Measurements from ENCODE around the gene MPP3. TPM values are rescaled to one million over a fixed set of nuclear protein-coding genes. Genes with fewer than 3 reads are reported as not detected.
A peak's percentile ranks its signal among the peaks of the same experiment; 100 is the strongest.

Gene MPP3
- total and polyA plus RNA-seq, 9 of the 15 experiments (the other 6 are each of a cell fraction or from before 2014, with no cell fraction given) = 0.41 to 10.4 (median 4.5) TPM

DNA sequence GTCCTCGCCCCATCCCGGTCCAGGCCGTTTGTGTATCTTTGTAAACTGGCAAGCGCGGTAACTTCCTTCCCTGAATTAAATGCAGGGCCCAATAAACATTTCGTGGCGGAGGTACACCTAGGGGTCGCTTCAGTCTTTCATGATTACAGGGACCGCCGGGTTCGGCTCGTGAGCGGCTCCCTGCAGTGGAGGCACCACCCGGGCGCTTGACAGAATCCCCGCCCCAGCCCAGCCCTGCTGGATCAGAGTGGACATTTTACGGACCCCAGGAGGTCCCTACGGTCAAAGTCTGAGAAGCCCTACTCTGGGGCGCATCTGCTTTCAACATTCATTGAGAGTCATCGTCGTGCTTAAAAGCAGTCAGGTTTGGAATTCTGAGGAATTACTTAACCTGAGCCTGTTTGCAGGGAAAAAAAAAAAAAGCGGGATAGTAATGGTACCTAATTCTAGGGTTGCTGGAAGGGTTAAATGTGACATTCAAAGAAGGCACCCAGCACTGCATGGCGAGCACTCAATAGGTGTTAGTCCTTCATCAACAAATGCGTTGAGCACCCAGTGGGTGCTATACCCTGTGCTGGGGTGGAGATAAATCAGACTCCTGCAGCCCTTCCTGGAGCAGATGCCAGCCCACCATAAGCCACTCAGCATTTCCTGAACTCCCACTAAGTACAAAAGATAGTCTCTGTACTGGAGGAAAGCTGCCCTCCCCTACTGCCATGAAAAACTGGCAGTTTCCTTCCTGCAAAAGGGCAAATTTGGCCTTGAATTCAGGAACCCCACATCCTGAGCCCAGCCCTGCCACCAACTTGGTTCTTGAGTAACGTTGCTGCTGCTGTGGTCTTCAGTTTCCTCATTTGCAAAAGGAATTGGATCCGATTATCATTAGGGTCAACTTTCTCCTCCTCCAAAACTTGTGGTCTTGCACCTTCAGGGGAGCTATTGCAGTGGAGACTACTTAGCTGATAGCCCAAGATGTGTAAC, 53.5 kb downstream of the MPP3 start (continued):
- TF ChIP-seq ZFX (CRISPR knock-in tag; IDR thresholded peaks at IDR 0.05) (no peak), POLR2H (tag; IDR thresholded peaks at IDR 0.05; ENCODE audit: low read depth) (no peak), CCAR2 (IDR thresholded peaks at IDR 0.05; ENCODE audit: low read depth, low read length) (no peak), FOS (IDR thresholded peaks at IDR 0.05; ENCODE audit: extremely low read depth, insufficient read length) (no peak), HMG20A (CRISPR knock-in tag; conservative IDR thresholded peaks at IDR 0.05) (no peak), RAD21 (CRISPR knock-in tag; conservative IDR thresholded peaks at IDR 0.05 in 1 of 2, IDR thresholded peaks at IDR 0.05 in 1 of 2) (0 out of 4 replicates have a peak, but pooled peaks of 1 of the 2 experiments have one; percentile 8), GTF2E2 (tag; IDR thresholded peaks at IDR 0.05) (no peak), NRF1 (conservative IDR thresholded peaks at IDR 0.05 in 1 of 2, IDR thresholded peaks at IDR 0.05 in 1 of 2) (0 out of 4 replicates have a peak, but pooled peaks of 1 of the 2 experiments have one; percentile 3), TBL1XR1 (IDR thresholded peaks at IDR 0.05; ENCODE audit: low read length in 2 of 2) (no peak), MTF1 (CRISPR knock-in tag; IDR thresholded peaks at IDR 0.05; ENCODE audit: borderline replicate concordance) (no peak), KLF10 (CRISPR knock-in tag; IDR thresholded peaks at IDR 0.05) (no peak), SMARCA5 (IDR thresholded peaks at IDR 0.05) (no peak), HLTF (IDR thresholded peaks at IDR 0.05) (no peak), TEAD4 (IDR thresholded peaks at IDR 0.05; ENCODE audit: low read length) (no peak), TEAD4 (CRISPR knock-in tag; IDR thresholded peaks at IDR 0.05; ENCODE audit: borderline replicate concordance) (no peak)
- TF ChIP-seq, protein P1, sequence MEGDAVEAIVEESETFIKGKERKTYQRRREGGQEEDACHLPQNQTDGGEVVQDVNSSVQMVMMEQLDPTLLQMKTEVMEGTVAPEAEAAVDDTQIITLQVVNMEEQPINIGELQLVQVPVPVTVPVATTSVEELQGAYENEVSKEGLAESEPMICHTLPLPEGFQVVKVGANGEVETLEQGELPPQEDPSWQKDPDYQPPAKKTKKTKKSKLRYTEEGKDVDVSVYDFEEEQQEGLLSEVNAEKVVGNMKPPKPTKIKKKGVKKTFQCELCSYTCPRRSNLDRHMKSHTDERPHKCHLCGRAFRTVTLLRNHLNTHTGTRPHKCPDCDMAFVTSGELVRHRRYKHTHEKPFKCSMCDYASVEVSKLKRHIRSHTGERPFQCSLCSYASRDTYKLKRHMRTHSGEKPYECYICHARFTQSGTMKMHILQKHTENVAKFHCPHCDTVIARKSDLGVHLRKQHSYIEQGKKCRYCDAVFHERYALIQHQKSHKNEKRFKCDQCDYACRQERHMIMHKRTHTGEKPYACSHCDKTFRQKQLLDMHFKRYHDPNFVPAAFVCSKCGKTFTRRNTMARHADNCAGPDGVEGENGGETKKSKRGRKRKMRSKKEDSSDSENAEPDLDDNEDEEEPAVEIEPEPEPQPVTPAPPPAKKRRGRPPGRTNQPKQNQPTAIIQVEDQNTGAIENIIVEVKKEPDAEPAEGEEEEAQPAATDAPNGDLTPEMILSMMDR (IDR thresholded peaks at IDR 0.05 in 2 of 3, conservative IDR thresholded peaks at IDR 0.05 in 1 of 3; ENCODE audit: insufficient read depth in 2 of 3, low read depth in 1 of 3, low read length in 3 of 3) = peak in 2 of 3 experiments; percentile 22 to 36; a peak in 1 of 6 replicates
- TF ChIP-seq, protein P2, sequence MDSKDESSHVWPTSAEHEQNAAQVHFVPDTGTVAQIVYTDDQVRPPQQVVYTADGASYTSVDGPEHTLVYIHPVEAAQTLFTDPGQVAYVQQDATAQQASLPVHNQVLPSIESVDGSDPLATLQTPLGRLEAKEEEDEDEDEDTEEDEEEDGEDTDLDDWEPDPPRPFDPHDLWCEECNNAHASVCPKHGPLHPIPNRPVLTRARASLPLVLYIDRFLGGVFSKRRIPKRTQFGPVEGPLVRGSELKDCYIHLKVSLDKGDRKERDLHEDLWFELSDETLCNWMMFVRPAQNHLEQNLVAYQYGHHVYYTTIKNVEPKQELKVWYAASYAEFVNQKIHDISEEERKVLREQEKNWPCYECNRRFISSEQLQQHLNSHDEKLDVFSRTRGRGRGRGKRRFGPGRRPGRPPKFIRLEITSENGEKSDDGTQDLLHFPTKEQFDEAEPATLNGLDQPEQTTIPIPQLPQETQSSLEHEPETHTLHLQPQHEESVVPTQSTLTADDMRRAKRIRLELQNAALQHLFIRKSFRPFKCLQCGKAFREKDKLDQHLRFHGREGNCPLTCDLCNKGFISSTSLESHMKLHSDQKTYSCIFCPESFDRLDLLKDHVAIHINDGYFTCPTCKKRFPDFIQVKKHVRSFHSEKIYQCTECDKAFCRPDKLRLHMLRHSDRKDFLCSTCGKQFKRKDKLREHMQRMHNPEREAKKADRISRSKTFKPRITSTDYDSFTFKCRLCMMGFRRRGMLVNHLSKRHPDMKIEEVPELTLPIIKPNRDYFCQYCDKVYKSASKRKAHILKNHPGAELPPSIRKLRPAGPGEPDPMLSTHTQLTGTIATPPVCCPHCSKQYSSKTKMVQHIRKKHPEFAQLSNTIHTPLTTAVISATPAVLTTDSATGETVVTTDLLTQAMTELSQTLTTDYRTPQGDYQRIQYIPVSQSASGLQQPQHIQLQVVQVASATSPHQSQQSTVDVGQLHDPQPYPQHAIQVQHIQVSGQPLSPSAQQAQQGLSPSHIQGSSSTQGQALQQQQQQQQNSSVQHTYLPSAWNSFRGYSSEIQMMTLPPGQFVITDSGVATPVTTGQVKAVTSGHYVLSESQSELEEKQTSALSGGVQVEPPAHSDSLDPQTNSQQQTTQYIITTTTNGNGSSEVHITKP (IDR thresholded peaks at IDR 0.05; ENCODE audit: partially characterized antibody) = peak; percentile 86
- TF ChIP-seq, protein P3, sequence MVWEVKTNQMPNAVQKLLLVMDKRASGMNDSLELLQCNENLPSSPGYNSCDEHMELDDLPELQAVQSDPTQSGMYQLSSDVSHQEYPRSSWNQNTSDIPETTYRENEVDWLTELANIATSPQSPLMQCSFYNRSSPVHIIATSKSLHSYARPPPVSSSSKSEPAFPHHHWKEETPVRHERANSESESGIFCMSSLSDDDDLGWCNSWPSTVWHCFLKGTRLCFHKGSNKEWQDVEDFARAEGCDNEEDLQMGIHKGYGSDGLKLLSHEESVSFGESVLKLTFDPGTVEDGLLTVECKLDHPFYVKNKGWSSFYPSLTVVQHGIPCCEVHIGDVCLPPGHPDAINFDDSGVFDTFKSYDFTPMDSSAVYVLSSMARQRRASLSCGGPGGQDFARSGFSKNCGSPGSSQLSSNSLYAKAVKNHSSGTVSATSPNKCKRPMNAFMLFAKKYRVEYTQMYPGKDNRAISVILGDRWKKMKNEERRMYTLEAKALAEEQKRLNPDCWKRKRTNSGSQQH (CRISPR knock-in tag; IDR thresholded peaks at IDR 0.05) = no peak
- TF ChIP-seq, protein P4, sequence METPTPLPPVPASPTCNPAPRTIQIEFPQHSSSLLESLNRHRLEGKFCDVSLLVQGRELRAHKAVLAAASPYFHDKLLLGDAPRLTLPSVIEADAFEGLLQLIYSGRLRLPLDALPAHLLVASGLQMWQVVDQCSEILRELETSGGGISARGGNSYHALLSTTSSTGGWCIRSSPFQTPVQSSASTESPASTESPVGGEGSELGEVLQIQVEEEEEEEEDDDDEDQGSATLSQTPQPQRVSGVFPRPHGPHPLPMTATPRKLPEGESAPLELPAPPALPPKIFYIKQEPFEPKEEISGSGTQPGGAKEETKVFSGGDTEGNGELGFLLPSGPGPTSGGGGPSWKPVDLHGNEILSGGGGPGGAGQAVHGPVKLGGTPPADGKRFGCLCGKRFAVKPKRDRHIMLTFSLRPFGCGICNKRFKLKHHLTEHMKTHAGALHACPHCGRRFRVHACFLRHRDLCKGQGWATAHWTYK (CRISPR knock-in tag; IDR thresholded peaks at IDR 0.05) = no peak

All from K562 (cell line).